HG03432 (cell line): ENCODE results near the gene SGMS2.
"Not testable (repeated sequence)": the region's sequence is repeated elsewhere in the genome, so short reads cannot be mapped to it uniquely, and the experiment has no call there.

Source experiments
- ATAC-seq: cut with Tn5 transposase; IDR thresholded peaks from one replicate; pipeline ENCODE4 v1.9.1; 2021; ENCODE audit warnings: mild to moderate bottlenecking, moderate library complexity; ENCODE audit not compliant: unreplicated experiment

Gene SGMS2

GRCh38 chr4:107906458-107907100, 81.8 kb downstream of the SGMS2 start:
- no peak for ATAC-seq

GRCh38 chr4:107908377-107908776, 83.6 kb downstream of the SGMS2 start:
- ATAC-seq, result no peak

DNA sequence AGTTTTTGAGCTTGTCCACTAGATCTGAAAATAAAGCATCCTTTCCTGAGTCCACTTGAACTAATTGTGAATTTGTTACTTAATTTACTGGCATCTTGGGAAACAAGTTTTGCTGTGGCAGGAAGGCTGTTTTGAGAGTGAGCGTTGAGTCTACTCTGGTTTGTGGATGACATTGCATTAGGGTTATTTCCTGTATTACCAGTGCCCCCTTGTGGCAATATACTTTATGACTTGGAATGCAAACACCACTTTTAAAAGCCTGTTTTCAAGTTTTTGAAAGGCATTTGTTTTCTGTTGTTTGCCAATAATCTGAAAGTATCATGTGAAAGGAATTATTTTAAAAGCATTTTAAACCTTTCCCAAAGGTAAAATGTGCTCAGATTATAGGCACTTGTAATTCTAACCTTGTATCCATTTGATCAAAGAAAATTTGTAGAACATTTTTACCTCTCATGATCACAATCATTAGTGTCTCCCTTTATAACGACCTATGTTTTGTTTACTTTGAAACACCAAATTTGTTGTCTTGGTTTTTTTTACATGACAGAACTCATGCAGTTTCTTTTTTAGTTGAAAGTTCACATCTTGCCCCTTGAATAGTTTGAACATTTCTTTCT, 88.7 kb downstream of the SGMS2 start:
- ATAC-seq, result peak; percentile 89

DNA sequence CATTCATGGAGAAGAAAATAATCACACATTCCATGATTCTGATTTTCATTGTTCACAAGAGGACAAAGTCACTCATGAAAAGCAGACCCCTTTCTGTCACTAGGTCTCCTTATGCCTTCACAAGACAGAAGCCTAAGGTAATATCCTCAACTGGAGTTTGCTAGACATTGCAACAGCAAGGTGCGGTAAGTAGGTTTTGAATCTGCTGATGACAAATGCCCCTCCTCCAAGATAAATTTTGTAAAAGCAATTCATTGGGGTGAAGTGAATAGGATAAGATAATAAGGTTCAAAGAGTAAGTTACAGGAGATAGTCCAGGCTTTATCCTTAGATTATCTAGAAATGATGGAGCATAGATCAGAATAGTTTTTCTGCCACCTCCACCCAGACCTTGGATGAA, 90.5 kb downstream of the SGMS2 start:
- no peak for ATAC-seq

- no peak for ATAC-seq
These were observed 91.9 kb downstream of the SGMS2 start for GRCh38 chr4:107916623-107917022.

DNA sequence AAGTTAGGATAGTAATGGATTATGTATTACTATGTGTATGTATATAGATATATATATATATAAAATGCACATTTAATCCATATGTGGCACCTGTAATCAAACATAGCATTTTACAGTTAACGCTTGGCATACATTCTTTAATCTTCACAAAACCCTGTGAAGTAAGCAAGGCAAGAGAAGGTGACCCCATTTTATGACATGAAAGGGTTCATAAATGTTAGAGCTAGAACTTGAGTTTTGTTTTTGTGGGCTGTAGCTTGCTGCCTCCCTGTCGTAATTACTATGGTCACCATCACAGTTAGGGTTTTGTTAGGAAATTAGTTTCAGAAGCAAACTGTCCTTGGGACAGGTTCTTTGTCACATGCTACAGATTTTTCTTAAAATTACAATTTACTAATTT, 92.8 kb downstream of the SGMS2 start:
- ATAC-seq, result no peak

DNA sequence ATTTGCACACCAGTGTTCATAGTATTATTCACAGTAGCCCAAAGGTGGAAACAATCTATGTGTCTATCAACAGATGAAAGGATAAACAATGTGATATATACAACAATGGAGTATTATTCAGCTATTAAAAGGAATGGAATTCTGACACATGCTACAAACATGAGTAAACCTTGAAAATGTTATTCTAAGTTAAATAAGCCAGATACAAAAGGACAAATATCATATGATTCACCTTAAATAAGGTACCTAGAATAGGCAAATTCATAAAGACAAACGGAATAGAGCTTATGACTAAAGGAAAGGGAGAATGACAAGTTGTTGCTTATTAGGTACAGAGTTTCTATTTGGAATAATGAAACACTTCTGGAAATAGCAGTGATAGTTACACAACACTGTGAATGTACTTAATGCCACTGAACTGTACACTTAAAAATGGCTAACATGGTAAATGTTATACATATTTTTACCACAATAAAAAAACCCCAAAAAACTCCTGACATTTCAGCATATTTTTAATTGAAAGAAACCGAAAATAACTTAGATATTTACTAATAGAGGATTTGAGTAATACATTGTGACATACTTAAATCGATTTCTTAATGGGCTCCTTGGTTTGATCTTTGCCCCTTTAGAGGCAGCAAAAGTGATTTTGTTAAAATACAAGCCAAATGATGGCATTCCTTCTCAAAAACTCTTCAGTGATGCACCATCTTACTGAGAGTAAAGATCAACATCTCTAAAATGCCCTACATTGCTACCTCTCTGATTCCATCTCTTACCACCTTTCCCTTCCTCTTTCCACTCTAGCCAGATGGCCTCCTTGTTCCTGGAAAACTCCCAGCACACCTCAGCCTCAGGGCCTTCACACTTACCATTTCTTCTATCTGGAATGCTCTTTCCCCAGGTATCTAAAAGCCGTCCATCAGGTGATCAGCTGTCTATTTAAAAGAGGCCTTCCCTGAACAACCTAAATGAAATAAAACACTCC, 98.0 kb downstream of the SGMS2 start:
- no peak for ATAC-seq

DNA sequence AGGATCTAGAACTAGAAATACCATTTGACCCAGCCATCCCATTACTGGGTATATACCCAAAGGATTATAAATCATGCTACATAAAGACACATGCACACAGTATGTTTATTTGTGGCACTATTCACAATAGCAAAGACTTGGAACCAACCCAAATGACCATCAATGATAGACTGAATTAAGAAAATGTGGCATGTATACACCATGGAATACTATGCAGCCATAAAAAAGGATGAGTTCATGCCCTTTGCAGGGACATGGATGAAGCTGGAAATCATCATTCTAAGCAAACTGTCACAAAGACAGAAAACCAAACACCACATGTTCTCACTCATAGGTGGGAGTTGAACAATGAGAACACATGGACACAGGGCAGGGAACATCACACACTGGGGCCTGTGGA, 101.0 kb downstream of the SGMS2 start:
- not testable (repeated sequence) for ATAC-seq

- not testable (repeated sequence) for ATAC-seq
These were observed 102.1 kb downstream of the SGMS2 start for GRCh38 chr4:107926875-107927274.

DNA sequence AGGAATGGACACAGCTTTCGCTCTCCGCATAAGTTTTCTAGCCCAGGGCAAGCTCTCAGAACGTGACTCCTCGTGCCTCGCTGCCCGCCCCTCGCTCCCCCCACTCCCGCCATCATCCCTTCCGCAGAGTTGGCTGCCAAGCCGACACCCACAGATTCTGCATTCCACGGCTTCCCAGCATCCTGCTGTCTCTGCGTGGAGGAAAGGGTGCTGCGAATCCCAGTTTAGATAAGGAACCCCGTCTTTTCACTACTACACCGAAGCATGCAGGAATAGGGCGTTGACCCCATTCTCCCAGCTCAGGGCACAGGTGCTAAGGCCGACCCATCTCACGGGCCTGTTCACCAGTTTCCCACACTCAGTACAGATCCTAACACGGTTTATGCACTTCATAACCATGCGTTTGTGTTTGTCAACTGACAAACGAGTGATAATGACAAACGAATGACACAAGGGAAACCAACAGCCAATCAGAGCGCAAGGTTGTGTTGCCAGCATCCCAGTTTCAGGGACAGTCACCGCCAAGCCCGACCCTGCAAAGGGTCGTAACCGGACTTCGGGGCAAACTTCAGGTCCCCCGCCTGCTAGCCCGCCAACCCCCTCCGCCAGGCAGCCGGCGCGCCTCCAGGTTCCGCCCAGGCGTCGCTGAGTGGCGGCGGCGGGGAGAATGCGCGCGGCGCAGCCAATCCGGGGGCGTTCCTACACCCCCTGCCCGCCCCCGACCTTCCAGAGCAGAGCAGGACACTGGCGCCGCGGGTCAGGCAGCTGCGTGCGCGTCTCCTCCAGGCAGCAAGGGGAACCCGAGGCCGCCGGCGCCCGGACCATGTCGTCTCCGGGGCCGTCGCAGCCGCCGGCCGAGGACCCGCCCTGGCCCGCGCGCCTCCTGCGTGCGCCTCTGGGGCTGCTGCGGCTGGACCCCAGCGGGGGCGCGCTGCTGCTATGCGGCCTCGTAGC, 106.4 kb downstream of the SGMS2 start, which contains the start of gene CYP2U1:
Gene CYP2U1, plus strand, starts transcription at position 729 of the 954 bp plus-strand sequence. Its CDS starts 95 bp downstream, at position 824.
- peak; percentile 97 for ATAC-seq

DNA sequence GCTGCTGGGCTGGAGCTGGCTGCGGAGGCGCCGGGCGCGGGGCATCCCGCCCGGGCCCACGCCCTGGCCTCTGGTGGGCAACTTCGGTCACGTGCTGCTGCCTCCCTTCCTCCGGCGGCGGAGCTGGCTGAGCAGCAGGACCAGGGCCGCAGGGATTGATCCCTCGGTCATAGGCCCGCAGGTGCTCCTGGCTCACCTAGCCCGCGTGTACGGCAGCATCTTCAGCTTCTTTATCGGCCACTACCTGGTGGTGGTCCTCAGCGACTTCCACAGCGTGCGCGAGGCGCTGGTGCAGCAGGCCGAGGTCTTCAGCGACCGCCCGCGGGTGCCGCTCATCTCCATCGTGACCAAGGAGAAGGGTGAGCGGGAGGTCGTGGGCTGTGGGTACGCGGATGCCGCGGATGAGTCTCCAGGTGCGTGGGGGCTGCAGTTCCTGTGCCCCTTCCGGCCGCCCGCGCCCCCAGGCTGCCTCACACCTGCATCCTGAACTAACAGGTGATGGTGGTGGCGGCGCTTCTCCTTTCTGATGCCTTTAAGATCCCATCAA, 107.1 kb downstream of the SGMS2 start:
- no peak for ATAC-seq

DNA sequence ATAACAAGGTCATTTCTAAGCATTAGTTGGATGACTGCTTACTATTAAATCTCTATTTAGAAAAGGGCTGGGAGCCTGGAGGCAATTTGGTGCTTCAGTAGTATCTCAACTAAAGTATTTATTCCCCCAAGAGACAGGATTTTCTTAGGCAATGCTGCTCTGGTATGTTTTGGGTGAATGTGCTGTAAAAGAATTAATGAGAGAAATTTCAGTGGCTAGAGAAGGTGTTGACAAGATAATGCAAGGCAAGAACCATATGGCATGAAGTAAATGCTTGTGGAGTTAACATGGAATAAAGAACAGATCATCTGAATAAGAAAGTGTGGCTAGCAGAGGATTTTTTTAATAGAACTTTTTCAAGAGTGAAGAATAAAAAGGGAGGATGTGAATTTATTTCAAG, 110.5 kb downstream of the SGMS2 start:
- ATAC-seq, result no peak

DNA sequence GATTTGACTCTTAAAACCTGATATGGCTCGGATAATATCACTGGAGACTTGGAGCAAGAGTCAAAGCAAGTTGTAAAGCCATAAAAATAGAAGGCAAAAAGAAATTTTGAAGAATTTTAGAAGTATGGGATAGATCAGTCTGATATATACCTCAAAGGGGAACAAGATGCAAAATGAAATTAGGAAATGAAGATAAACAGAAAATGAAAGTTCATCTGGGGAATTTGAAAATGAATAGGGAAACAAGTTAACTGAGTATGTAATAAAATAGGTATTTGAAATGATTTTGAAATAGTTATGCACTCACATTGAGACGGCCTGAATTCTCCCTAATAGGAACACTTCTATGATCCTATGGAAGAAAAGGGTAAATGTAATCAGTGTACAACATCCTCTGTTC, 112.3 kb downstream of the SGMS2 start:
- peak; percentile 61 for ATAC-seq

DNA sequence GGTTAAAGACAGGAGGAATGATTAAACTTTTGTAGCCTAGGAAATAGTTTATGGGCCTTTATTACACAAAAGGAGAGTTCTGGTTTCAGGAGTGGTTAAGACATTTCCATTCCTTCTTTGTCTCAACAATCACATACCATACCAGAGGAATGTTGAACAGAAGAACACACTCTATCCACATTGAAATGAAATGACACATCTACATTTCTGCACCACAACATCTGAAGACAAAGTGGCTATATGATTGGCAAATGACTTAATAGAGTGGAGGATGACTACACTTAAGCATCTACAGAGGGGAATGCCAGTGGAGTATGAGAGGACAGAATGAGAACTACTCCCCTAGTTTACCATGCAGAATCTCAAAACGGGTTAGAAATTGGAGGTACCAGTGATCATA, 114.6 kb downstream of the SGMS2 start:
- ATAC-seq, result no peak

DNA sequence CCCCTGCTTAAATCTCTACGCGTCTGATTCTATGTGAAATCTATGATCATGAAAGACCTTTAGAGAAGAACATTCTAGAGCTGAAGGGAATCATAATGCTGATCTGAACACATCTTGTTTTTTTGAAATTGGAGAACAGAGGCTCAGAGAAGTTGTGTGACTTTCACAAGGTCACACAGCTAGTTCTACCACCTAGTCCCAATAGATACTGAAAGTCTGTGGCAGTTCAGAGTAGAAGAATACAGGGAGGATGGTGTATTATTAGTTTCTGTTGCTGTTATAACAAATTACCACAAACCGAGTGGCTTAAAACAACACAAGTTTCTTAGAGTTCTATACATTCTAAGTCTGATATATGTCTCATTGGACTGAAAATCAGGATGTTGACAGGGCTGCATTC, 121.1 kb downstream of the SGMS2 start:
- no peak for ATAC-seq

DNA sequence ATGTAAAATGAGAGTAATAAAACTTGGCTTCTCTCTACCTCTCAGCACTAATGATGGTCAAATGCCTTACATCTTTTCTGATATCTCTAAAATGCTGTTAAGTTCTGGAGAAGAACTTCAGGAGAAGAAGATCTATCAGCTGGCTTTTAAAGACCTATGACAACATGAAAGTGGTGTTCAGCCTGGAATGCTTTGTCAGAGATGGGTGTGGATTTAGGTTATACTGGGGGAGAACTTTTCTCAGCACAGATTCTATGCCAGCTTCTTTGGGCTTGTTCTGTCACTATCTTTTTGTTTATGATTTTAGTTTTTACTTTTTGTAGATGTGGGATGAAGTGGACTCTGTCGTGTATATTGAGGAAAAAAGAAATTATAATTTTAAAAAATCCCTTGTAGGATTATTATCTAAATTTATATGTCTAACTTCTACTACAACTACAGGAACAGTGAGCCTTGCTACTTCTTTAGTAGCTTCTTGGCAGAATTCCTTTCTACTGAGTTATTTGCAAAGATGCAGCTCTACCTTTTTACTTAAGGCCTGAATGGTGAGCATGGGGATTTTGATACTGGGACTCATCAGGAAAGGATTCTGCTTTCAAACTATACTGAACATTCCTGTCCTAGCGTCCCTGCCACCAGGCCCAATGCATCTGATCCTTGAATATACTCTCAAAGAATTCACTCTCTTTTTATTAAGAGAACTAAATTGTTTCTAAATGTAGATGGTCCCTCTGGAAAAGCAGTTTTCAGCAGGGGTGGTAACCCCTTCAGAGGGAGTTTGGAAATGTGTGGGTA, 126.2 kb downstream of the SGMS2 start:
- ATAC-seq, result no peak

DNA sequence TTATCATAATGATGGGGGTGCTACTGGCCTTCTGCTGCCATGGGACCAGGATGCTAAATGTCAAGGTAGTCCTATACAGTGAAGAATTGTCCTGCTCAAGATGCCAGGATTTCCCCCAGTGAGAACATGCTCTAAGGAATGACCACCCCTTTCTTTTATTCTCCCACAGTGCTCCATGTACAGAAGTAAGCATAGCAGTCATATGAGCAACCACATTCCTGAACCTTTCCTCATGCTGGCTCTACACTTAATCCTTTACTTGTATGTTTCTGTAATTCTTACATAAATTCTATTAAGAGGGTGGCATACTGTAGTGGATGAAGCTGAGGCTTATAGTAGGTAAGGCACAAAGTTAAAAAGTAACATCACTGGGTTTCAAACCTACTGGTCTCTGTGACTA, 126.8 kb downstream of the SGMS2 start:
- ATAC-seq, result no peak

DNA sequence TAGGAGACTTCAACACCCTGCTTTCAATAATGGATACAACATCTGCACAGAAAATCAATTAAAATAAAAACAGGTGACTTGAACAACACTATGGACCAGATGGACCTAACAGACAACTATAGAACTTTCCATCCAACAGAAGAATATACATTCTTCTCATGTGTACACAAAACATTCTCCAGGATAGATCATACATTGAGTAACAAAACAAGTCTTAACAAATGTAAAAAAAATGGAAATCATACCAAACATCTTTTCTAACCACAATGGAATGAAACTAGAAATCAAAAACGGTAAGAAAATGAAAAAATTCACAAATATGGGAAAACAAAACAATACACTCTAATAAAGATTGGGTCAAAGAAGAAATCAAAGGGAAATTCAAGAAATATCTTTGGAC, 131.3 kb downstream of the SGMS2 start:
- ATAC-seq, result no peak
